Ishikawa (cell line): ENCODE results near the gene UBE4B.

Experiments used
- MAX ChIP-seq: IDR thresholded peaks from 2 replicates; pipeline ENCODE4 v1.6.1; 2012
- RAD21 ChIP-seq: IDR thresholded peaks from 2 replicates; pipeline ENCODE4 v1.6.1; 2012; ENCODE audit warnings: low read depth
- TAF1 ChIP-seq: IDR thresholded peaks from 2 replicates; pipeline ENCODE4 v1.6.1; 2012; ENCODE audit warnings: low read depth, mild to moderate bottlenecking
- USF1 ChIP-seq: IDR thresholded peaks from 2 replicates; pipeline ENCODE4 v1.6.1; 2012

GRCh38 chr1:10108134-10108663, 75.4 kb downstream of the UBE4B start:
- TF ChIP-seq TAF1 (no peak), RAD21 (no peak), MAX (no peak), USF1 (no peak)
